Naive thymus-derived CD8-positive, alpha-beta T cell (primary cell): Measurements from ENCODE around the gene SNAP25. TPM values are rescaled to one million over a fixed set of nuclear protein-coding genes. Genes with fewer than 3 reads are reported as not detected.
A peak's percentile ranks its signal among the peaks of the same experiment; 100 is the strongest.

Experiments used
- ATAC-seq, 2 donors: fragments of 150-1000 bp; cut with Tn5 transposase in 1 of 2; sonication (Bioruptor Pico), chemical (Tn5 transposase) in 1 of 2; 1 replicate in 1 of 2; 2 replicates in 1 of 2; pipeline ENCODE4 v1.10.0; 2021; ENCODE audit warnings: mild to moderate bottlenecking in 2 of 2, moderate library complexity in 2 of 2
- POLR2A ChIA-PET: fragments of 350-600 bp; sonication (Branson Sonifier 250); formaldehyde crosslinking; loops from one replicate; lab custom pipeline; 2021; ENCODE audit warnings: antibody characterized with exemption; lab: Charles Lee
- DNase-seq, 10 donors: peaks; one replicate each; pipeline versions ENCODE4 v3.0.0 to v3.0.0-alpha.2; 2020 to 2022
- H3K27ac Mint-ChIP-seq, 10 donors: one replicate each; pipeline ENCODE4 v1.8.0; 2020 to 2022; ENCODE audit warnings: mild to moderate bottlenecking in 10 of 10, mixed read lengths in 10 of 10, moderate library complexity in 4 of 10, inconsistent platforms in 1 of 10
- H3K27me3 Mint-ChIP-seq, 5 donors: one replicate each; pipeline ENCODE4 v1.8.0; 2021 to 2022; ENCODE audit warnings: mixed read lengths in 5 of 5
- H3K36me3 Mint-ChIP-seq, 3 donors: one replicate each; pipeline ENCODE4 v1.8.0; 2020 to 2022; ENCODE audit warnings: mixed read lengths in 3 of 3, mild to moderate bottlenecking in 2 of 3, inconsistent platforms in 1 of 3
- H3K4me1 Mint-ChIP-seq, 4 donors: one replicate each; pipeline ENCODE4 v1.8.0; 2021 to 2022; ENCODE audit warnings: mixed read lengths in 4 of 4
- H3K4me3 Mint-ChIP-seq, 10 donors: one replicate each; pipeline ENCODE4 v1.8.0; 2020 to 2022; ENCODE audit warnings: mild to moderate bottlenecking in 10 of 10, mixed read lengths in 10 of 10, moderate library complexity in 6 of 10, inconsistent platforms in 1 of 10
- H3K9me3 Mint-ChIP-seq, 9 donors: one replicate each; pipeline ENCODE4 v1.8.0; 2020 to 2022; ENCODE audit warnings: mixed read lengths in 9 of 9, mild to moderate bottlenecking in 3 of 9, inconsistent platforms in 1 of 9, moderate library complexity in 1 of 9
- polyA plus RNA-seq, 3 donors: library from polyadenylated mRNA; unstranded; fragments of 300-500 nt; fragmentation: Illumina TruSeq; gene quantifications; one replicate each; pipeline ENCODE4 v1.2.3, GENCODE V29; 2021
- total RNA-seq, 8 experiments: library from RNA in 2 of 8; stranded (reverse) in 2 of 8; gene quantifications; one replicate each; pipeline ENCODE4 v1.2.3 and lab custom pipeline; 2021 to 2026

The SNAP25 gene
- total and polyA plus RNA-seq, 5 experiments from 2014 or later: 0.37 TPM; not detected in 4

DNA sequence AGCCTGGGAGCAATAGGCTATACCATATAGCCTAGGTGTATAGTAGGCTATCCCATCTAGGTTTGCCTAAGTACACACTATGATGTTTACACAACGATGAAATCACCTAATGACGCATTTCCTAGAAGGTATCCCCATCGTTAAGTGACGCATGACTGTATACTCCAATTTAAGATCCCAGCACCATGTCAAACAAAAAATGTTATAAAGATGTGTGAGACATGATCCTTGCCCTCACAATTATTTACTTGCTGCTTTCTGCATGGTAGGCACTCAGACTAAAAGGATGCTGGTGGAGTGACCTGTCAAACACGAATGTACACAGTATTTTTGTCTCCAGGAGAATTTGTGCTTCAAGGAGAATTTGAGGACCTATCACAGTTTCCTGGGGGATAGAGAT is 32.3 kb downstream of the SNAP25 start:
- H3K4me3 Mint-ChIP-seq: no peak overlapping the region

DNA sequence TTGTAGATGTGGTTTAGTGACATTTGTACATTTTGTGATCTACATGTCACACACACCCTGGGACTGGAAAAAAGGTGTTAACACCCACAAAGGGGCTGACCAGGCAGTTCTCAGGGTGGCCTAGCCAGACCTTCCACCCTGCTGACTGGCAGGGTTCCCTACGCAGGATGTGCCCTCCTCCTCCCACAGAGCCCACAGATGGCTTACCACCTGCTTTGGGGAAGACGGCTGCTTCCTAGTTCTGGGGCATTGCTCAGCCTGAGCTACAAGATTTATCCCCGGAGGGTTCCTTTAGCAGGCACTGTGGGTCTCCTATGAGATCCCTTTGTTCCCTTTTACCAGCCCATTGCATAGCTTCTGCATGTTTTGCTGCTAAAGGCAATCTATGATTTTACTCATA is 35.1 kb downstream of the SNAP25 start:
- ATAC-seq (no peak), DNase-seq (no peak)
- peaks cover 5 to 16% (median 9%) of the 10 kb centered on the region in 5 donors for H3K27me3 Mint-ChIP-seq
- POLR2A ChIA-PET: no interaction called here
- no peak overlapping the region for H3K27ac Mint-ChIP-seq
- no peaks in the 10 kb centered on the region for H3K9me3 Mint-ChIP-seq
- peaks cover 0 to 2% (median 0%) of the 10 kb centered on the region in 4 donors for H3K4me1 Mint-ChIP-seq
- no peaks in the 10 kb centered on the region for H3K36me3 Mint-ChIP-seq
- H3K4me3 Mint-ChIP-seq: no peak overlapping the region

More for the DNA sequence above, 32.3 kb downstream of the SNAP25 start:
- ATAC-seq (no peak), DNase-seq (no peak)
- POLR2A ChIA-PET: no interaction called here
- H3K36me3 Mint-ChIP-seq: no peaks in the 10 kb centered on the region
- H3K4me1 Mint-ChIP-seq: peaks cover 0 to 2% (median 0%) of the 10 kb centered on the region in 4 donors
- no peak overlapping the region for H3K27ac Mint-ChIP-seq
- H3K9me3 Mint-ChIP-seq: no peaks in the 10 kb centered on the region
- H3K27me3 Mint-ChIP-seq: peaks cover 0 to 12% (median 7%) of the 10 kb centered on the region in 5 donors

DNA sequence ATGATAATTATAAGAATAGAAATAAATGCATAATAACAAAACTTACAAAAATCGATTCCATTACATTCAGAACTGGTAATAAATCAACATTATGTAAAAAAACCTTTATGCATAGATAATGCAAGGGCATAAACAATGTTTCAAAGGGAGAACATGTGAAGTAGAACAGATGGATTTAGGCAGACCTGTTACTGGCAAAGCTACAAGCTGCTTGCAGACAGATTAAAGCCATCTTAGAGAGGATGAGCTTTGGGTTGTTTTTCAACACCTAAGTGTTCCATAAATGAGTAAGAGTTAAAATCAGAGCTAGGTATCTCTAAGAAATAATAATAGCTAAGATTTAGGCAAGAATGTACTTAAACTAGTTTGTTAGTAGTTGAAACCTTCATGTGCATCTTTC is 37.2 kb downstream of the SNAP25 start:
- no peak for ATAC-seq
- no peak for DNase-seq
- Mint-ChIP-seq H3K4me3 (no peak overlapping the region), H3K4me1 (peaks cover 0 to 2% (median 0%) of the 10 kb centered on the region in 4 donors), H3K27ac (no peak overlapping the region), H3K36me3 (no peaks in the 10 kb centered on the region), H3K9me3 (no peaks in the 10 kb centered on the region), H3K27me3 (peaks cover 5 to 19% (median 9%) of the 10 kb centered on the region in 5 donors)
- POLR2A ChIA-PET: no interaction called here

DNA sequence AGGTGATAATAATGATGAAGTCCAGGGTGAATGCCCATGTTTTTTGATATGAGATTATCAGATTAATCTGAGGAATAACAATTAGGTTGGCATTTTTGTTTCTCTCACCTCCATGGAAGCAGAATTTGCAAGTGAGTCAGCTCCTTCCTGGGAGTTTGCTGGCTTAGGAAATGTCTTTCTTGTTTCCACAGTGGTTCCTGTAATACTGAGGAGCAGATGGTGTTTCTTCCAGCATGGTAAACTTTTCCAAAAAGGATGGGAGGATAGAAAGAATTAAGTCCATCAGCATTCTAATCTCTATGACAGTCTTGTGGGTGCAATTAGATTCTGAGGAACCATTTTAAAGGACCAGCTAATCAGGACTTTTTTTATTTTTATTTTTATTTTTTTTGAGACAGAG is 40.5 kb downstream of the SNAP25 start:
- peaks cover 5 to 17% (median 13%) of the 10 kb centered on the region in 5 donors for H3K27me3 Mint-ChIP-seq
- POLR2A ChIA-PET: no interaction called here
- ATAC-seq (no peak), DNase-seq (no peak)
- H3K9me3 Mint-ChIP-seq: no peaks in the 10 kb centered on the region
- no peak overlapping the region for H3K27ac Mint-ChIP-seq
- H3K4me1 Mint-ChIP-seq: peaks cover 0 to 2% (median 0%) of the 10 kb centered on the region in 4 donors
- no peak overlapping the region for H3K4me3 Mint-ChIP-seq
- H3K36me3 Mint-ChIP-seq: no peaks in the 10 kb centered on the region

DNA sequence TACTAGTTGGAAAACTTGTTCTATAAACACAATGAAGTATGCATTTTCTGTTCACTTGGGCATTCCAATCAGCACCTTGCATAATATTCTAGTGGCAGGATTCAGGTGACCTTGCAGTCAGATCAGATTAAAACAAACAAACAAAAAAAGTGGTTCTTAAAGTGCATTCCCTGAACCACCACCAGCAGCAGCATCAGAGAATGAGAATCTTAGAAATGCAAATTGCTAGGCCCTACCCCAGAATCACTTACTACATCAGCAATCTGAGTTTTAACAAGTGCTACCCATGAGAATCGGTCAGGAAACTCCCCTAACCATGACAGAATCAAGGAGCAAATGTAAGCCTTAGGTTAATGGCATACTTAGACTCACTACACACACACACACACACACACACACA is 41.7 kb downstream of the SNAP25 start:
- no peak overlapping the region for H3K4me3 Mint-ChIP-seq
- H3K9me3 Mint-ChIP-seq: no peaks in the 10 kb centered on the region
- POLR2A ChIA-PET: no interaction called here

DNA sequence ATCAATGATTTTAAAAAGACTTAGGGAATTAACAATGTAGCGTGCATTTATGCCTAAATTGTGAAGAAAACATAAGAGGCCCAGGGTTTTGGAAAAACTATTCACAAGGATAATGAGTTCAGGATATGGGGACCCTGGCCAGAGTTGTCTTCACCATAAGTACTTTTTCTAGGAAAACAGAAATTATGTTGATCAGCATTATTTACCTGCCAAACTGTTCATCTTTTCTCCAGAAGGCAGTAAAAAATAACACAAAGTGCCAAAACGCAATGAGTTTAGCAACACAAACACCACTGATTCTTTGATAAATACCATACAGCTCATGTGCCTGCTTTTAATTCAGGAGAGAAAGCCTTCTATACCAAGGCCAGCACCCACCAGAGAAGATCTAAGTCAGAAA is 43.1 kb downstream of the SNAP25 start:
- Mint-ChIP-seq H3K36me3 (no peaks in the 10 kb centered on the region), H3K27me3 (peaks cover 4 to 12% (median 10%) of the 10 kb centered on the region in 5 donors), H3K4me3 (no peak overlapping the region), H3K9me3 (no peaks in the 10 kb centered on the region), H3K4me1 (no peaks in the 10 kb centered on the region), H3K27ac (no peak overlapping the region)
- POLR2A ChIA-PET: no interaction called here
- no peak for DNase-seq
- ATAC-seq: no peak

More for the DNA sequence above, 41.7 kb downstream of the SNAP25 start:
- Mint-ChIP-seq H3K27ac (no peak overlapping the region), H3K27me3 (peaks cover 5 to 12% (median 9%) of the 10 kb centered on the region in 5 donors), H3K36me3 (no peaks in the 10 kb centered on the region), H3K4me1 (no peaks in the 10 kb centered on the region)
- DNase-seq: no peak
- no peak for ATAC-seq

DNA sequence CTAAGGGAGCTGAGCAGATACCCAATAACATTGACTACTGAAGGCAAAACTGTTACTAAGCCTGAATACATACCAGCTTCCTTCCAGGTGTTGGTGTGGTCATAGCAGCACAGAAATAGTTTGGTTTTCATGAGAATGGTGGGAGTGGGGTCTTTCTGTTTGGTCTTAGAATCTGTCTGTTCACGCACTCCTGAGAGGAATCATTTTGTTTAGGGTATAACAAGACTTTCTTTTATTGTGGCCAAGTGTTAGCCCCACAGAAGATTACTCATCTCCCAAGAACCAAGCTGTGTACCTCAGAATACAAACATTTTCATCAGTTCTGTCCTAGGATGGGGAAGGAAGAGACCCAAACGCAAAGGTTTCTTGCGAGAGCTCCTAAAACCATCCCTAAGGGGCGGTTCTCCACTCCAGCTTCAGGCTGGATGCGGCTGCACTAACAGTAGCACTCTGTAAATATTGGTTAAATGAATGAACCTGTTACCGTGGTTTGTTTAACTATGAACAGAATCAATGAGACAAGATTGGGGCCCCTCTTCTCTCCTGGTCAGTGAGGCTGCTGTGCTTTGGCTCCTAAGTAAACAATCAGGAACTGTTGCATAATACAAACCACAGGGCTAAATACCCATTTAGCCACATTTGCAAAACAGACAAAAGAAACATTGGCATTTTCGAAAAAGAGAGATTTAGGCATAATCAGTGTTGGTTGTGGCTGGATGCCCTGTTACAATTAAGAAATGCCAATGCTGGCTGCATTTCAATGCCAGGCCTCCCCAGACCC is 44.9 kb downstream of the SNAP25 start:
- DNase-seq (no peak), ATAC-seq (no peak)
- no peaks in the 10 kb centered on the region for H3K9me3 Mint-ChIP-seq
- H3K27me3 Mint-ChIP-seq: peaks cover 0 to 10% (median 7%) of the 10 kb centered on the region in 5 donors
- no peak overlapping the region for H3K27ac Mint-ChIP-seq
- H3K36me3 Mint-ChIP-seq: no peaks in the 10 kb centered on the region
- POLR2A ChIA-PET: no interaction called here
- H3K4me3 Mint-ChIP-seq: no peak overlapping the region
- no peaks in the 10 kb centered on the region for H3K4me1 Mint-ChIP-seq

DNA sequence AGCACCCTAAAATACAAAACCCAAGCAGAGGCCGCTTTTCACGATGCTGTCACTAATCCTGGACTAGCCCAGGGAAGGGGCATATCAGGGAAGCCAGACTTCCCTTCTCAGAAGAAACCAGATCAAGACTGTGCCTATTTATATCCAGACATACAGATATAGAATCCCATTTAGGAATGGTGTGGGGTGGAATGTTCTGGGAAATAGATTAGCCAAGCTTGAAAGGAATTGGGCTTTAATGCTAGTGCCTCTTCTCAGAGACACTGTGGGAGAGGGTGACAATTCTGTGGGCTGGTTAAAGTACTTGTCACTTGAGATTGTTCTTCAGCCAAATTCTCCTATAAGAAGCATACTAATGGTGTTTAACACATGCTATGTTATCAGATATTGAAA is 45.5 kb downstream of the SNAP25 start:
- Mint-ChIP-seq H3K27me3 (peaks cover 0 to 10% (median 7%) of the 10 kb centered on the region in 5 donors), H3K27ac (no peak overlapping the region), H3K4me3 (no peak overlapping the region), H3K9me3 (no peaks in the 10 kb centered on the region), H3K4me1 (no peaks in the 10 kb centered on the region), H3K36me3 (no peaks in the 10 kb centered on the region)
- ATAC-seq (no peak), DNase-seq (no peak)
- POLR2A ChIA-PET: no interaction called here

DNA sequence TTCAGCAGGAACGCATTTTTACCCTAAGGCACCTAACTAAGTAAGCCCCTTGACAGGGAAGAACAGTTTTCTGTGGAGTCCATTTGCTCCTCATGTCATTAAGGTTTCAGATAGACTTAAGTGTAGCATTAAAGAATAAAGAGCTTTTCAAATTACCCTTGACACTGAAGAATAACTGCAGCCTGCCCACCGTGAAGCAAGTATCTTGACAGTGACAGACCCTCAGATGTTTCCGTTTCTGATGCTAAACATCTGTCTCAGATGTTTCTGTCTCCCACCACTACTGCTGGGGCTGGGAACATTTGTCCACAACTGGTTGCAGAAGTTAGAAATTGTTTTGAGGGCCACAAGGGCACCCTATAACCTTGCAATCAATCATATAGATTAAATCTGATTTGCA is 50.0 kb downstream of the SNAP25 start:
- no peaks in the 10 kb centered on the region for H3K9me3 Mint-ChIP-seq
- POLR2A ChIA-PET: no interaction called here
- no peaks in the 10 kb centered on the region for H3K36me3 Mint-ChIP-seq
- no peaks in the 10 kb centered on the region for H3K4me1 Mint-ChIP-seq
- no peak overlapping the region for H3K4me3 Mint-ChIP-seq
- DNase-seq: no peak
- no peak overlapping the region for H3K27ac Mint-ChIP-seq
- H3K27me3 Mint-ChIP-seq: peaks cover 0 to 7% (median 5%) of the 10 kb centered on the region in 5 donors
- no peak for ATAC-seq

DNA sequence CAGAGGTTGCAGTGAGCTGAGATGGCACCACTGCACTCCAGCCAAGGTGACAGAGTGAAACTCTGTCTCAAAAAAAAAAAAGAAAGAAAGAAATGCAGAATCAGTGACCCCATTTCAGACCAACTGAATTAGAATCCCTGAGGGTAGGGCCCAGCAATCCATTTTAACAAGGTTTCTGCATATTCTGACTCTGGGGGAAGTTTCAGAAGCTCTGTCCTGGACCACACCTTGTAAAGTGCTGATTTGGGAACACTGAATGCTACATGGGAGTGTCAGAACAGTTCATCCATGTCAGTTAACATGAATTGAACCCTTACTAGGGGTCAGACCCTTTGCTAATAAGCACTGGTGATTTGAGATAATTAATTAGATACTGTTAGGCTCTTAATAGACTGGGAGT is 52.0 kb downstream of the SNAP25 start:
- ATAC-seq: no peak
- POLR2A ChIA-PET: no interaction called here
- no peaks in the 10 kb centered on the region for H3K4me1 Mint-ChIP-seq
- H3K4me3 Mint-ChIP-seq: no peak overlapping the region
- H3K36me3 Mint-ChIP-seq: no peaks in the 10 kb centered on the region
- no peak for DNase-seq
- H3K27me3 Mint-ChIP-seq: peaks cover 0 to 12% (median 2%) of the 10 kb centered on the region in 5 donors
- H3K27ac Mint-ChIP-seq: no peak overlapping the region
- H3K9me3 Mint-ChIP-seq: no peaks in the 10 kb centered on the region

DNA sequence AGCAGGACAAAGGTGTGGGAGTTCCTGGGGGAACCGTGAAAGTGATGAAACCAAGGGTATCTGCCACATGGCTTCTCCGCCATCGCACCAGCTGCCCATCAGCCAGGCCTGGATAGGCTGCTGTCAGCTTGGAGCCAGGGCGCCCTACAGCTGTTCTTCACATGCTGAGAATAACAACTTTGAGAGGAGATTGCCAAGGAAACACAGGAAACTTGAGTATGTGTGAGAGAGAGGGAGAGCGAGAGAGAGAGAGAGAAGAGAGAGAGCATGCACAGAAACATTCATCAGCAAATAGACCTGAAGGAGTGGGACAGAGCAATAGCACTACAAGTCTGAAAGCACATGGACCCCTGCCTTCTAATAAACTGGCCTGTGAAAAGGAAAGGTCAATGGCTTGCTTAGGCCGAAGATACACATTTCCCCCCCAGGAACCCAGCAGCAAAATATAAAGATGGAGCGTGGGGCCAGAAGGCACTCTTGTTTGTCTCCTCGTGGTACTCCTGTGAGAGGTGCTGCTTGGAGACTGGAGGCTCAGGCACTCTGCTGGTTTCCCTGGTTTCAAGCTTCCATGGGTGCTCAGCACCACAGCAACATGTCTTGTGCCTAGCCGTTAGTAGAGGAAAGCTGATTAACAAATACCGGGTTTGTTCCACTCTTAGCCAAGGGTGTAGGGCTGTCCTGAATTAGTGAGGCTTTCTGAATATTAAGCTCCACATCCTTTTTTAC is 53.0 kb downstream of the SNAP25 start:
- no peaks in the 10 kb centered on the region for H3K4me1 Mint-ChIP-seq
- ATAC-seq (no peak), DNase-seq (no peak)
- no peak overlapping the region for H3K27ac Mint-ChIP-seq
- no peaks in the 10 kb centered on the region for H3K36me3 Mint-ChIP-seq
- peak overlapping the region in 1 of 10 donors; percentile 43 for H3K4me3 Mint-ChIP-seq
- H3K27me3 Mint-ChIP-seq: peaks cover 0 to 12% (median 2%) of the 10 kb centered on the region in 5 donors
- no peaks in the 10 kb centered on the region for H3K9me3 Mint-ChIP-seq
- POLR2A ChIA-PET: no interaction called here

DNA sequence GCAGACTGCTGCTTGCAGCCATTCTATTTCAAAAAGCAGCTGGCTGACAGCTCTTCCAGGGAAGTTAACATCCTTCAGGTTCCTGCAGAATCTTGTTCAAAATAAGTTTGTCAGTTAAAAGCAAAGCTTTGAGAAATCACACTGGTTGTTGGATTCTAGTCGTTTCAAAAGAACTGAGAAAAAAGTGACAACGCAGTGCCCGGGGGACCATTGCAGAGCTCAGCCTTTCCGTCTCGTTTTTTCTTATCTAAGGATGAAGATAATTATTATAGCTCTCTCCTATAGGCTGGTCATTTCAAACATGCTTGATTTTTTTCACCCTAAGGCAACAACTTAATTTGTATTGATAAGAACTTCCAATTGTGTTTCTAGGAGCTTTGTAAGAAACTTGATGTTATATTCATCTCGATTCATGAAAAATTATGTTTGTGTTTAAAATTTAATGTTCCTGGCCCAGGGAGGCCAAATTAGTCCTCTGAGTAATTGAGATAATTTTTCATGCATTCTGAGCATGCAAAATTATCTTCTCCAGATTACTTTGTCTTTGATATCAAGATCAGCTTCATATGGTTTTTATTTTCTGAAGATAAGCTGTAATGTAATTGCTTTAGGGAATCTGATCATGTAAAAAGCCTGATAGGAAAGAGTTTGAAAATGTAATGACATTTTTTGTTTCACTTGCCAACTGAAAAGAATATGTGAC is 58.4 kb downstream of the SNAP25 start:
- ATAC-seq (no peak), DNase-seq (no peak)
- no peaks in the 10 kb centered on the region for H3K9me3 Mint-ChIP-seq
- POLR2A ChIA-PET: no interaction called here
- H3K27me3 Mint-ChIP-seq: peaks cover 1 to 8% (median 5%) of the 10 kb centered on the region in 5 donors
- no peaks in the 10 kb centered on the region for H3K4me1 Mint-ChIP-seq
- H3K4me3 Mint-ChIP-seq: no peak overlapping the region
- no peaks in the 10 kb centered on the region for H3K36me3 Mint-ChIP-seq
- no peak overlapping the region for H3K27ac Mint-ChIP-seq

DNA sequence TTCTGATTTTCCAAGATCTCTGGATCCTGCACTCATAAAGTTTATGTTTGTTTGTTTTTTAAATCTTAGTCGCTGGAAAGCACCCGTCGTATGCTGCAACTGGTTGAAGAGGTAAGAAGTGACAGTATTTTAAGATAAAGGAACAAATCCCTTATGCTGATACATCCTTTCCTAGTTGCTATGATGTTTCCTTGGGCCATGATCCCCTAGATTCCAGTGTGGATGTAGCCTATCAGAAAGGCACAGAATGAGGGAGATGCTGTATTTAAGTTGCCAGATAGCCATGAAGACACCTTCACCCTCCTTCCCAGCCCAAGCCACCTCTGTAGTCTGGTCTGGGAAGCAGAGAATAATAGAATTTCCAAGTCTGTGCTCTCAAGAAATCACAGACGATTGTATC is 59.0 kb downstream of the SNAP25 start:
- Mint-ChIP-seq H3K27ac (no peak overlapping the region), H3K9me3 (no peaks in the 10 kb centered on the region)

More for the DNA sequence above, 59.0 kb downstream of the SNAP25 start:
- peaks cover 1 to 8% (median 5%) of the 10 kb centered on the region in 5 donors for H3K27me3 Mint-ChIP-seq
- no peaks in the 10 kb centered on the region for H3K4me1 Mint-ChIP-seq
- no peak overlapping the region for H3K4me3 Mint-ChIP-seq
- DNase-seq (no peak), ATAC-seq (no peak)
- POLR2A ChIA-PET: no interaction called here
- no peaks in the 10 kb centered on the region for H3K36me3 Mint-ChIP-seq
